HL-60/S4 (cell line): ENCODE results near the gene PRKN.

ENCODE experiments used
- in situ Hi-C: fragments of 300-500 bp; cut with MboI; formaldehyde crosslinking; loops from 2 replicates; pipeline ENCODE4 v1.14.3; 2022; ENCODE audit warnings: low sequenced_read_pairs

The PRKN gene

GRCh38 chr6:161696801-161697200, 1030.8 kb downstream of the PRKN start:
- in situ Hi-C loops: loop anchor here (25.0 kb wide), 1 partner anchor 284 kb away; no protein-coding TSS in a partner anchor

- in situ Hi-C loops: loop anchor here (25.0 kb wide), 1 partner anchor 283 kb away; no protein-coding TSS in a partner anchor
Measured at GRCh38 chr6:161694995-161695394, 1032.6 kb downstream of the PRKN start.

GRCh38 chr6:161686655-161687054, 1040.9 kb downstream of the PRKN start:
- in situ Hi-C loops: loop anchor here (25.0 kb wide), 1 partner anchor 274 kb away; no protein-coding TSS in a partner anchor

GRCh38 chr6:161684731-161685475, 1042.7 kb downstream of the PRKN start:
- in situ Hi-C loops: loop anchor here (25.0 kb wide), 1 partner anchor 273 kb away; no protein-coding TSS in a partner anchor

GRCh38 chr6:161683400-161683799, 1044.2 kb downstream of the PRKN start:
- in situ Hi-C loops: loop anchor here (25.0 kb wide), 1 partner anchor 271 kb away; no protein-coding TSS in a partner anchor

GRCh38 chr6:161682982-161683381, 1044.6 kb downstream of the PRKN start:
- in situ Hi-C loops: loop anchor here (25.0 kb wide), 1 partner anchor 271 kb away; no protein-coding TSS in a partner anchor

- in situ Hi-C loops: loop anchor here (25.0 kb wide), 1 partner anchor 268 kb away; no protein-coding TSS in a partner anchor
Measured at GRCh38 chr6:161679980-161680538, 1047.5 kb downstream of the PRKN start.

- in situ Hi-C loops: loop anchor here (25.0 kb wide), 1 partner anchor 265 kb away; no protein-coding TSS in a partner anchor
Measured at GRCh38 chr6:161677188-161677587, 1050.4 kb downstream of the PRKN start.

- in situ Hi-C loops: loop anchor here (25.0 kb wide), 1 partner anchor 264 kb away; no protein-coding TSS in a partner anchor
Measured at GRCh38 chr6:161676586-161676985, 1051.0 kb downstream of the PRKN start.

- in situ Hi-C loops: loop anchor here (25.0 kb wide), 1 partner anchor 263 kb away; no protein-coding TSS in a partner anchor
Measured at GRCh38 chr6:161674930-161675682, 1052.5 kb downstream of the PRKN start.

GRCh38 chr6:161673026-161673425, 1054.5 kb downstream of the PRKN start:
- in situ Hi-C loops: no loop called here

- in situ Hi-C loops: no loop called here
Measured at GRCh38 chr6:161671117-161671516, 1056.4 kb downstream of the PRKN start.

- in situ Hi-C loops: no loop called here
Measured at GRCh38 chr6:161668665-161669064, 1058.9 kb downstream of the PRKN start.

- in situ Hi-C loops: no loop called here
Measured at GRCh38 chr6:161667957-161668356, 1059.6 kb downstream of the PRKN start.

GRCh38 chr6:161663682-161664081, 1063.9 kb downstream of the PRKN start:
- in situ Hi-C loops: no loop called here

- in situ Hi-C loops: no loop called here
Measured at GRCh38 chr6:161660666-161661571, 1066.6 kb downstream of the PRKN start.

GRCh38 chr6:161658211-161658610, 1069.4 kb downstream of the PRKN start:
- in situ Hi-C loops: no loop called here

- in situ Hi-C loops: no loop called here
Measured at GRCh38 chr6:161654209-161654608, 1073.4 kb downstream of the PRKN start.

GRCh38 chr6:161651949-161652348, 1075.6 kb downstream of the PRKN start:
- in situ Hi-C loops: no loop called here

- in situ Hi-C loops: no loop called here
Measured at GRCh38 chr6:161649841-161650240, 1077.7 kb downstream of the PRKN start.
